HG03565 (cell line): Measurements from ENCODE around the gene TRAPPC1.

Experiments used
- ATAC-seq: cut with Tn5 transposase; IDR thresholded peaks from one replicate; pipeline ENCODE4 v1.9.1; 2021; ENCODE audit warnings: mild to moderate bottlenecking, moderate library complexity; ENCODE audit not compliant: unreplicated experiment

Gene TRAPPC1

DNA sequence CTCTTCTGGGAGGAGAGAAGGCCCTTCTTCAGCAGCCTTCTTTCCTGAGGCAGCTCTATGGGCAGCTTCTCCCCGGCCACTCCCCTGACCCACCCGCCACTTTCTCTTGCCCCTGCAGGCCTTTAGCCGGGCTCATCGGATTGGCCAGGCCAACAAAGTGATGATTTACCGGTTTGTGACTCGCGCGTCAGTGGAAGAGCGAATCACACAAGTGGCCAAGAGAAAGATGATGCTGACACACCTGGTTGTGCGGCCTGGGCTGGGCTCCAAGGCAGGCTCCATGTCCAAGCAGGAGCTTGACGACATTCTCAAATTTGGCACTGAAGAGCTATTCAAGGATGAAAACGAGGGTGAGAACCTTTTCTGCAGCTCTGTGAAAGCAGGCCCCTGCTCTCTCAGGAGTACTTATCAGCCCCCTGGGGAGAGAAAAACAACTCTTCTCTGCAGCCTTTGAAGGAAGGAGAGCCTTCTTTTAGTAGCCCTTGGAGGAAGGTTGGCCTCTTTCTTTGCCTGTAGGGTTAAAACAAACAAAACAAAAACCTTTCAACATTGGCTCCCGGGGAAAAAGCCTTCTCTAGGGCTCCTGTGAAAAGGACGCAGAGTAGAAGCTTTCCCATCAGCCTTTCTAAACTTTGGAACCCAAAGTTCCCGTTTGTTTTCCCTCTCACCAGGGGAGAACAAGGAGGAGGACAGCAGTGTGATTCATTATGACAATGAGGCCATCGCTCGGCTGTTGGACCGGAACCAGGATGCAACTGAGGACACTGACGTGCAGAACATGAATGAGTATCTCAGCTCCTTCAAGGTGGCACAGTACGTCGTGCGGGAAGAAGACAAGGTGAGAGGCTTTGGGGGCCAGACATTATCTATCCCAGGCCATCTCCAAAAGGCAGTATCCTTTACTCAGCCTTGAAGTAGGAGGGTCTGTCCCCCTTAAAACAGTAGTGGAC is 28.3 kb downstream of the TRAPPC1 start:
- ATAC-seq: no peak

DNA sequence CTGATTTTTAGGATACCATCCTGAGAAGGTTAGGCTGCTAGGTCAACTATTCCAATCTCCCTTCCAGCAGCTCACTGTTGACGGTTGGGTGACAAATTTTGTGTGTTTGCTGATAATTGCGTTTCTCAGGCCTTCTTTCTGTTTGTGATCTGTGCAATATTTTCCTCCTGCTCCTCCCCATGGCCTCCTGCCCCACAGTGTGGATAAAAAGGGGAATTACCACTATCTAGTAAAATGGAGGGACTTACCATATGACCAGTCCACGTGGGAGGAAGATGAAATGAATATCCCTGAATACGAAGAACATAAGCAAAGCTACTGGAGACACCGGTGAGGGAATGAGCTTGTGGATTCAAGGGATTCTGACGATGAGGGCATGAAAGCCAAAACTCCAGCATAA is 34.0 kb downstream of the TRAPPC1 start:
- ATAC-seq: no peak

DNA sequence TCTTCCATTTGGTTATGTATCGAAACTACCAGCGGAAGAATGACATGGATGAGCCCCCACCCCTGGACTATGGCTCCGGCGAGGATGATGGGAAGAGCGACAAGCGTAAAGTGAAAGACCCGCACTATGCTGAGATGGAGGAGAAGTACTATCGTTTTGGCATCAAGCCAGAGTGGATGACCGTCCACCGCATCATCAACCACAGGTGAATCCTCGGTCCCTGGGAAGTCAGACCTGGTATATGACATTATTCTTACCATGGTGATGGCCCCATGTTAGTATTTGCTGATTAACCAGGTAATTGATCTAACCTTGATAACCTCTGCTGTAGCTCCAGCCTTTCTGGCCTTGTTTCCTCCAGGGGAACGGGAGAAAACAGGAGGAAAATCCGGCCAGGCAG is 34.7 kb downstream of the TRAPPC1 start:
- ATAC-seq: no peak

DNA sequence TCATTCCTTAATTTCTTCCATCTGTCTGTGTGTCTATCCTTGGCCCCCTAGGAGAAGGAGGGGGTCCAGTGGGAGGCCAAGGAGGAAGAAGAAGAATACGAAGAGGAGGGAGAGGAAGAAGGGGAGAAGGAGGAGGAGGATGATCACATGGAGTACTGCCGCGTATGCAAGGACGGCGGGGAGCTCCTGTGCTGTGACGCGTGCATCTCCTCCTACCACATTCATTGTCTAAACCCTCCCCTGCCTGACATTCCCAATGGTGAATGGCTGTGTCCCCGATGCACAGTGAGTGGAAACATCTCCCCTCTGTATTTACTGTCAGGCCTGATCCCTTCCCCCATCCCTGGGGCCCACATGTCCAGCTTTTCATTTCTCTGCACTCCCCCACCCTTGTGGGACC is 36.9 kb downstream of the TRAPPC1 start:
- ATAC-seq: no peak

DNA sequence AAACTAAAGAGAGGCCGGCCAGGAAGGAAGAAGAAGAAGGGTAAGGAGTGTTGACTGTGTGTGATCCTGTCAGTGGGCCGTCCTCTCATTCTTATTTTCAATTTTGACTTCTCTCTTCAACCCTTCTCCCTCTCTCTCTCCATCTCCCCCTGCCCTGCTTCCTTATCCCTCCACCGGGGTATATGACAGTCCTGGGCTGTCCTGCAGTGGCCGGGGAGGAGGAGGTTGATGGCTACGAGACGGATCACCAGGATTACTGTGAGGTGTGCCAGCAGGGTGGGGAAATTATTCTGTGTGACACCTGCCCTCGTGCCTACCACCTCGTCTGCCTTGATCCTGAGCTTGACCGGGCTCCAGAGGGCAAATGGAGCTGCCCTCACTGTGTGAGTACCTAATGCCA is 37.5 kb downstream of the TRAPPC1 start:
- ATAC-seq: no peak

DNA sequence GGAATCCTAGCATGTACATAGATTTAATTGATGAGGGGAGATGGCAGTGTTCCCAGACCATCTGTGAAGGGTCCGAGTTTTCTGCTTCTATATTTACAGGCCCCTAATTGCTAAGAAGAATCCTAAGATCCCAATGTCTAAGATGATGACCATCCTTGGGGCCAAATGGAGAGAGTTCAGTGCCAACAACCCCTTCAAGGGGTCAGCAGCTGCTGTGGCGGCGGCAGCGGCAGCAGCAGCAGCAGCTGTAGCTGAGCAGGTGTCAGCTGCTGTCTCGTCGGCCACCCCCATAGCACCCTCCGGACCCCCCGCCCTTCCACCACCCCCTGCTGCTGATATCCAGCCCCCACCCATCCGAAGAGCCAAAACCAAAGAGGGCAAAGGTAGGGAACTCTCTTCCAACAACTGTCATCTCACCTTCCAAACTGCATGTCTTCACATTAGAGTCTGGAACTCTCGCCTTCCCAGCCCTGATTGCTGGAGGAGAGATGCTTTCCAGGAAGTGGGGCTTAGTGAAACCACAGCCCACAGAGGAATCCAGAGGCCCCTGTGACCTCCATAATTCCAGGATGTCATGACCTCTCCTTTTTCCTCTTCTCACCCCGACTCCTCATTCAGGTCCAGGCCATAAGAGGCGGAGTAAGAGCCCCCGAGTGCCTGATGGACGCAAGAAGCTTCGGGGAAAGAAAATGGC is 38.4 kb downstream of the TRAPPC1 start:
- no peak for ATAC-seq

DNA sequence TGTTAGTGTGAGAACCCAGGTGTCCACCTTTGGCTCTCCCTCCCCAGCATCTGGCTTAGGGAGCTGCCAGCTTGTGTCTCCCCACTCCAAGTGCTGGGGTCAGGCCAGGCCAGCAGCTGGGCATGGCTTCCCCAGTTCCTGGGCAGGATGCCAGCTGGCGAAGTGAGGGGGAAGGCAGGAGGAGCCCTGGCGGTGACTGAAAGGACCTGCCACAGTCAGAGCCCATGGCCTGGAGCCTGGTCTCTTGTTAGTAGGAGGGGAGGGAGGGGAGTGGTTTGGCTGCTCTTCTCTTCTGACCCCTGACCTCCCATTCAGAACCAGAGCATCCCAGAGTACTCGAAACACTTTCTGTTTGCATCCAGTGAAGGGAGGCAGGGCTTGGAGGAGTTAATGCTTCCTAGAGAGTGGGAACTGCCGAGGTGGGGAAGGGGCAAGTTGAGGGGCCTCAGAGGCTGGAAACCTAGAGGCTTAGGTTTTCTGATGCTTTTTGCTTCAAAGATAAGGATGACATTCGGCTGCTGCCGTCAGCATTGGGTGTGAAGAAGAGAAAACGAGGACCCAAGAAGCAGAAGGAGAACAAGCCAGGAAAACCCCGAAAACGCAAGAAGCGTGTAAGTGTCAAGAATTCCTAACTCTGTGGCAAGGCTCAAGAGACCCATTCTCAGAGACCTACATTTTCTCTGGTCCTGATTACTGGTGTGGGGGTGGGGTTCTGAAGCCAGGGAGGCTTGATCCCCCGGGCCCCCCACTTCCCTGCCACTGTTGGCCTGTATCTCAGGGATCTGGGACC is 42.4 kb downstream of the TRAPPC1 start:
- ATAC-seq: no peak

DNA sequence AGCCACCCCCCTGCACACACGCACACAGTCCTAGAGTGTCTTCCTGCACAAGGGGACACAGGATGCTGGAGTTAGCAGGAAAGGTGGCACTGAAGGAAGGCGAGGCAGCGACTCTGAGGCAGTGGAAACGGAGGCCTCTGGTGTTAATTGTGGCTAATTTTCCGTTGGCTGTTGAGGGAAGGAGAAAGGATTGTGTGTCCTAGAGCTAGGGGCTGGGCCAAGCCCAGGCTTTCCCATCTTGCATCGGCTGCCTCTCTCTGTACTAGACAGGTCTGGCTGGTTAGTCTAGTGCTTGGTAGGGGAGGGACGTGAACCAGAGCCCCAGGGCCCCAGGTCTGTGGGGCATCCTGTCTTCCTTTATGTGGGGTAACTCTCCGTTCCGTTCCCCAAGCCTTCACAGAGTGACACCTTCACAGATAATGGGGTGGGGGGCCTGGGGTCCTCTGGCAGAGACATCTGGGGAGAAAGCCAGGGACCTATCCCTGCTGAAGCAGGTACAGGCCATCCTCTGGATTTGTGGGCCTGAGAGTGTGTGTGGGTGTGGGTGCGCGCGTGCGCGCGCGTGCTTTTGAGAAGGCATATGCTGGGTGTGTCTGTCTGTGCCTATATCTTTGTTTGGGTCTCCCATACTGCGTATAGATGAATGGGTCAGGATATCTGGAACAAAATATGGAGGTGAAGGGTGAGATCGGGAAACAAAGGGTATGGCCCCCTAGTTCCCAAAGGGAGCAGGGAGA is 43.4 kb downstream of the TRAPPC1 start, which contains the start of gene CHD3:
Gene CHD3 (plus strand): TSS at position 606 of the 737 bp plus-strand sequence. CDS start 212 bp downstream, outside the sequence.
- no peak for ATAC-seq

DNA sequence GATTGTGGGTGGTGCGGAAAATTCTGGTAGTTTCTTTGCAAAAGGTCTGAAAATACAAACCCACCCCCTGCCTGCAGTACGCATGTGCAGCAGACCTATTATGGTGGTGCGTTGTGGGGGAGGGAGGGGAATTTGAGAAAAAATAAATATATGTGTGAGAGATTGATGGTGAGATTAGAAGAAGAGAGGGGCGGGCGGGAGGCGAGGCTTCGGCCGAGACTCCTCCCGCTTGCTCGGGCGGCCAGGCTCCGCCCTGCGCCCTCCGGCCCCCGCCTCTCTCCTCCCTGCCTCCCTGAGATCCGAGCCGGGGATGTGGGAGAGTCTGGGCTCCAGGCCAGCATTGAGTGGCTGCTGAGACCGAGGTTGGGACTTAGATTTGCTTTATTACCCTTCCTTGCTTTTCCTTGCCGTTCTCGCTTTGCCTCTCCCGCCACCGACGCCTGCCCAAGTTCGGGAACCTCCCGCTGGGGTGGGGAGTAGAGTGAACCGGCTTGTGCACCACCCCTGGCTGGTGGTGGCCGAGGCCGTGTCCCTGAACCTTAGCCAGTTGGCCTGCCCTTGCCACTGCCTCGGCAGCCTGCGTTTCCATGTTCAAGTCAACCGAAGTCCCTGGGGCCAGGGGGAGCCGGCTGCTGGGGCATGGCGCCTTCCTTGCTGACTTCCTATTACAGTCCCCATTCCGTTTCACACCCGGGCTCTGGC is 44.1 kb downstream of the TRAPPC1 start:
- no peak for ATAC-seq

DNA sequence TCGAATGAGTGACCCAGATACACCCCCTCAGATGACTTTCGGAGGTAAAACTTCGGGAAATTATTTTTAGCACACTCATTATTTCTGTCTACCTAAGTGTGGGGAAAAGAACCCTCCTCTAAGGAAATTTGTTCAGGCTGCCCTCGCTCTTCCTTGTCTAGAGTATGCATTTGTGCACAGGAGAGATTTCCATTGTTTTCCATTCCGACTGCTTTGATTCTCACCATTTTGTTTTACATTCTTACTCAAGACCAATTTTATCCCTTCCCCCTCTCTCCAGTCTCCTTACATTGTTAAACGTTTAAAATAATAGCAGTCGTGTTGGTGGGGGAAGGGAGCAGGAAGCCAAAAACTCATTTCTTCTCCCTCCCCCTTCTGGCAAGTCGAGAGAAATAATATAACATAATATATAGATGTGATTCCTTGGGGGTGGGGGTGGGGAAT is 44.7 kb downstream of the TRAPPC1 start:
- ATAC-seq: no peak

DNA sequence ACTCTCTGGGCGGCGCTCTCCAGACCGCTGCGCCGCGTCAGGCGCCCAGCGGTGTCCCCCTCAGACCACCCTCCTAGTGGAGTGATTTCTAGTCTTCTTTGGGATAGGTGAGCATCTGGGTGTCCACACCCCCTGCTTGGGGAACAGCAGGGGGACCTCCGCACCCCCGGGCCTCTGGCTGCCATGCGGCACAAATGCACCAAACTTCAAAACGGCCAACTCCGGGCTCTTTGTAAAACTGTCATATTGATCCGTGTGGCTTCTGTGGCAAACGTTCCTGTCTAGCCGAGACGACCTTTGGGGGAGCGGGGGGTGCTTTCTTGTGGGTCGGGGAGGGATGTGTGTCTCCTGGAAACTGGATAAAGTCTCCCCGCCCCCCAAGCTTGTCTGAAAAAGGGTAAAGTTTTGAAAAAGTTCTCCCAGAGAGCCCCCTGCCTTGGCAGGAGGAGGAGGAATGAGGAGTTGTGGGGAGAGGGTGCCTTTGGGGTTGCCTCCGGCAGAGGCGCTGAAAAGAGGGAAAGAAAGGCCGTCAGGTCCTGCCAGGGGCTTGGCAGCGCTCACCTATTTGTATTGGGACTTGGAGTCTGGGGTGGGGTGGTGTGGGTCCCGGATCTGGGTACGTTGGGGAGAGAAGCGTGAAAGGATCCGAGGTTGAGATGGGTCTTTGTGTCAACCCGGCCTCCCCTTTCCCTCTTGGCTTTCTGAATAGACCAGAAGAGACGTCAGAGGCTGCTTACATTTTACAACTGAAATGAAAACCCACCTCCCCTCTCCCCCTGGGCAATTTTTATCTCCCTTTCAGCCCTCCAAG is 45.3 kb downstream of the TRAPPC1 start:
- ATAC-seq: no peak

DNA sequence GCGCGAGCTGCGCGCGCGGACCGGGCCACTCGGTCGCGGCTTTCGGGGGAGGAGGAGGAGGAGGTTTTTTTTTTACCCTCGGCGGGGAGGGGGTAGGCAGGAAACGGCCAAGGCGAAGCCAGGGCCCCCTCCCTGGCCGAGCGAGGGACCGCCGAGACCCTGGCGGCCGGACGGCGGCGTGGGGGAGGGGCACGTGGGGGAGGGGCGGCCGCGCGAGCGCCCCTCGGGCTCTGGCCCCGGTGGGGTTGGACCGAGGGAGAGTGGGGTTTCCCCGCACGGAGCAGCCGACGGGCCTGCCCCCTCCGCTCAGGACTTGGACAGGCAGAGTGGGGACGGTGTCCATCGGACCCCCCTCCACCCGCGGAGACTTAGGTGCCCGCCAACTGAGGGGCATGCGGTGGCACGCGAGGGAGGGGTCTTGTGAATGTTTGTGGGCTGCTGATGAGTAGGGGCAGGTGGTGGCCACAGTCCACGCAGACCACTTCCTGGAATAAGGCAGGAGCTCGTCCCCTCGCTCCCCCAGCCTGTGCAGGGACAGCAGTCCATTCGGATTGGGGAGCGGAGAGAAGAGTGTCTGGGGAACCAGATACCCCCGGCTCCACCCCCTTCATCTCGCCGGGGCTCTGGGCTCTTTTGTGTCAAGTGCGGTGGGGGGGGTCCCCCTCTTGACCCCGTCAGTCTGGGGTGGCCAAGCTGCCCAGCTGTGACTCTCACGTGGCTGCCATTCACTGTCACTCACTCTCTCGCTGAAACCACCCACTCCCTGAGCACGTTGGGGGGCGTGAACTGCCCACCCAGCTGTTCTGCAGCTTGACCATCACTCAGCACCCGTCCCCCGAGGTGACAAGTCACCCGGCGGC is 46.1 kb downstream of the TRAPPC1 start:
- ATAC-seq: peak; percentile 27

DNA sequence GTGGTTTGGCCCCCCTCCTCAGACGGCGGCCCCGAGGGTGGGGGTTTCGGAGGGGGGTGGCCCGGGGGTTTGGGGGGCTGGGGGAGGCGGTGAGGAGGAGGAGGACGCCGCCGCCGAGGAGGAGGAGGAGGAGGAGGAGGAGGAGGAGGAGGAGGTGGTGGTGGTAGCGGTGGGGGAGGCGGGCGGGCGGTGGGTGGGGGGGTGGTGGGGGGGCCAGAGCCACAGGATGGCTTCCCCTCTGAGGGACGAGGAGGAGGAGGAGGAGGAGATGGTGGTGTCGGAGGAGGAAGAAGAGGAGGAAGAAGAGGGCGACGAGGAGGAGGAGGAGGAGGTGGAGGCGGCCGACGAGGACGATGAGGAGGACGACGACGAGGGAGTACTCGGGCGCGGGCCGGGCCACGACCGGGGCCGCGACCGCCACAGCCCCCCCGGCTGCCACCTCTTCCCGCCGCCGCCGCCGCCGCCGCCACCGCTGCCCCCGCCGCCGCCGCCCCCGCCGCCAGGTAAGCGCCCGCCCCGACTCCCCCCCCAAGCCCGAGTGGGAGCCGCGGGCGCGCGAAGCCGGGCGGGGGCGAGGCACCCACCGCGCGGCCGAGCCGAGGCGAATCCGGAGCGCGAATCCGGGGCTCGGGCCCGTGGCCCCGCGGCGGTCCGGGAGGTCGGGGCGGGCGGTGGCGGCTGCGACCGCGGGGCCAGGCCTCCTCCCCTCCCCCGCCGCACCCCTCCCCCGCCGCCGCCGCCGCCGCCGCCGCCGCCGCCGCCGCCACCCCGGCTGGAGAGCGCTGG is 47.0 kb downstream of the TRAPPC1 start:
- no peak for ATAC-seq

DNA sequence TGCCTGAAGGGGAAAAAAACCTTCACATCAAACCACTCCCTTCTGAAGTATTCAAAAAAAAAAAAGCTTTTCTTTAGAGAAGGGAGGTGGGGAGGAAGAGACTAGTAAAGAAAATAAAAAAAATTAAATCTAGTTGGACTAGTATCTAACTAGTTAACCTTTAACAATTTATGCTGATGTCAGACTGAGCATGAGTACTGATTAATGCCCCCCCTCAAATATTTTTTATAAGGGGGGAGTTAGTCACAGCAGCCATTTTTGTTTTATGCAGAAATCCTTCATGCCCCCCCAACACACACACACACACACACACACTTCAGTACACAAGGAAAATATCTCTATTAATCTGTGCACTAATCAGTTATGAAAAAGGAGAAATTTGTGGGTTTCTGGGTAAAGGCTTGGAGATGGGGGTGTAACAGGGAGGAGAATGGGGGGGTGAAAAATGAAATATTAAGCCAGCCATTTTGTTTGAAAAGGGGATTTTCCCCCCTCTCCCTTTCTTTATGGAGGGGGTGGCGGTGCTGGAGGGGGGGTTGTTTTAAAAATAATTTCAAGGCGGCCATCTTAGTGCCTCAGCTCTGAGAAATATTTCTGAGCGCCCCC is 47.9 kb downstream of the TRAPPC1 start:
- no peak for ATAC-seq

DNA sequence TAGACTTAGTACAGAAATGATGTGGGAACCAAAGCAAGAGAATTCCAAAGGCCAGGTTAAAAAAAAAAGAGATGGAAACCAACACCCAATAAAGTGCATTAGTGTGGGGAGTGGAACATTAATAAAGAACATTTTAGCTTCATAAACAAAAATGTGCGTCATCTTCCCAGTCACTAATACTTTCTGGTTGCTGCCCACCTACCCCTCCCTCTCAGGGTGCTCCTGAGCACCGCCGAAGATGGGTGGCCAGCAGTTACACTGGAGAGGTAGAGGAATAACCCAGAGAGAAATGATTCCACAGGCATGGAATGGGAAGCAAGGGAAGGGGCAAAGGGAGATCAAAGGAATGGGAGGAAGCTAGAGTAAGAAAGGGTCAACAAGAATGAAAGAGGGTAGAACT is 49.1 kb downstream of the TRAPPC1 start:
- ATAC-seq: no peak

DNA sequence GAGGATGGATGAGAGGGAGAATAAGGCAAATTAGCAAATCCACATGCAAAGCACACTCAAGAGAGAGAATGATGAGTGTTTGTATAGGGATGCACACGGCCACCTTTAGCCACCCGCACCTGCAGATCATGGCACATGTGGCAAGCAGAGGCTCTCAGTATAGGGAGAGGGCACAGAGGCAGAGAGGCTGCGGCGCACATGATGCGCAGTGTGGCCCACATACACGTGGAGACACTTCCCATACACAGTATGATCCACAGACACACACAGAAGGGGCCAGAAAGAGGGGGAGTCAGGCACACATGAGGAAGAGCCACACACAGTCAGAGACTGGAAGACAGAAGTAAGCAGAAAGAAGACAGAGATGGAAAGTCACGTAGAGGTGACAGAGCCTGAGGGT is 49.7 kb downstream of the TRAPPC1 start:
- ATAC-seq: no peak
